Calu3 (cell line): ENCODE results near the gene IFIT5. TPM values are rescaled to one million over a fixed set of nuclear protein-coding genes. Genes with fewer than 3 reads are reported as not detected.

Source experiments
- Bru-seq: library from RNA; stranded (reverse); fragments of 400-500 nt; gene quantifications from one replicate; lab custom pipeline; 2021; lab: Mats Ljungman, UMichigan
- BruChase-seq, 2 experiments: library from RNA; stranded (reverse); fragments of 400-500 nt; gene quantifications; one replicate each; lab custom pipeline; 2021; lab: Mats Ljungman, UMichigan
- BruUV-seq: library from RNA; stranded (reverse); fragments of 400-500 nt; replicated peaks from 2 replicates; lab custom pipeline; 2021; lab: Mats Ljungman, UMichigan
- CTCF ChIA-PET: fragments of 300-600 bp; sonication (Branson Sonifier 250); formaldehyde crosslinking; loops from one replicate; lab custom pipeline; 2022; ENCODE audit warnings: antibody characterized with exemption; lab: Charles Lee
- DNase-seq: peaks from one replicate; pipeline ENCODE4 v3.0.0; 2022
- H3K27ac Mint-ChIP-seq: one replicate; pipeline ENCODE4 v1.8.0; 2022; ENCODE audit warnings: mixed read lengths; ENCODE audit not compliant: unreplicated experiment
- H3K27me3 Mint-ChIP-seq: one replicate; pipeline ENCODE4 v1.8.0; 2022; ENCODE audit warnings: mixed read lengths; ENCODE audit not compliant: unreplicated experiment
- H3K36me3 Mint-ChIP-seq: one replicate; pipeline ENCODE4 v1.8.0; 2022; ENCODE audit warnings: mild to moderate bottlenecking, moderate library complexity, mixed read lengths; ENCODE audit not compliant: insufficient read depth, unreplicated experiment
- H3K4me1 Mint-ChIP-seq: one replicate; pipeline ENCODE4 v1.8.0; 2022; ENCODE audit warnings: mild to moderate bottlenecking, low read depth, mixed read lengths; ENCODE audit not compliant: unreplicated experiment
- H3K4me3 Mint-ChIP-seq: one replicate; pipeline ENCODE4 v1.8.0; 2022; ENCODE audit warnings: mild to moderate bottlenecking, low read depth, moderate library complexity, mixed read lengths; ENCODE audit not compliant: unreplicated experiment
- H3K9me3 Mint-ChIP-seq: one replicate; pipeline ENCODE4 v1.8.0; 2022; ENCODE audit warnings: low read depth, mixed read lengths; ENCODE audit not compliant: unreplicated experiment
- CTCF ChIP-seq: fragments of 200-600 bp; IDR thresholded peaks from one replicate; pipeline ENCODE4 v1.8.0; 2022; ENCODE audit warnings: antibody characterized with exemption; ENCODE audit not compliant: unreplicated experiment
- intact Hi-C: fragments of 100-400 bp; cut with micrococcal nuclease; formaldehyde crosslinking; loops from one replicate; pipeline ENCODE4 v1.10.0; 2022; ENCODE audit not compliant: unreplicated experiment
- long read RNA-seq: library from polyadenylated mRNA; stranded (forward); transcript quantifications from one replicate; pipeline ENCODE4 v2.0.0, GENCODE V29; 2022
- total RNA-seq: library from RNA; stranded (reverse); gene quantifications from 2 replicates; pipeline ENCODE4 v1.2.3, GENCODE V29; 2022

IFIT5 gene
- total RNA-seq (13.8 and 23.5 TPM in 2 replicates), Bru-seq, nascent RNA (percentile 90 among the genes with signal in this experiment), BruChase-seq, experiment 1, labeled RNA remaining after a 6-hour chase (percentile 79 among the genes with signal in this experiment), BruChase-seq, experiment 2, labeled RNA remaining after a 2-hour chase (percentile 95 among the genes with signal in this experiment)
- long read RNA-seq, full-length matches to known transcripts = 53 of 64 reads
- long read RNA-seq, partial matches to known transcripts = 0 of 64 reads
- long read RNA-seq, other reads (novel, unspliced or antisense) = 11 of 64 reads

- Mint-ChIP-seq H3K9me3 (no peaks in the 10 kb centered on the region), H3K4me3 (peak within 1 kb of the TSS; percentile 95), H3K27ac (peak within 1 kb of the TSS; percentile 89), H3K36me3 (peaks cover 26% of the 10 kb centered on the region), H3K4me1 (peaks cover 18% of the 10 kb centered on the region), H3K27me3 (no peaks in the 10 kb centered on the region)
- intact Hi-C loops = no loop called here
- DNase-seq = peak; percentile 58
- CTCF ChIA-PET = interaction anchor here (0.6 to 1.4 kb wide), 4 partner anchors 22 to 162 kb away, joined by 3 to 6 read pairs (median 4); partner anchors contain the start of genes IFIT1 and LIPA
- TSS peak; percentile 91 for BruUV-seq
- no peak for TF ChIP-seq CTCF
Observed at GRCh38 chr10:89414146-89414878, at the start of gene IFIT5. TSS of gene IFIT5 (plus strand) at chr10:89414568. CDS start at chr10:89414799, 231 bp downstream.

GRCh38 chr10:89367529-89367928 lies 46.8 kb upstream of the IFIT5 start:
- BruUV-seq = no TSS peak
- Mint-ChIP-seq H3K4me1 (peaks cover 14% of the 10 kb centered on the region), H3K4me3 (no peak overlapping the region), H3K27ac (no peak overlapping the region), H3K36me3 (no peaks in the 10 kb centered on the region), H3K9me3 (no peaks in the 10 kb centered on the region), H3K27me3 (no peaks in the 10 kb centered on the region)
- no peak for TF ChIP-seq CTCF
- intact Hi-C loops = no loop called here
- CTCF ChIA-PET = no interaction called here
- no peak for DNase-seq

GRCh38 chr10:89368129-89368528 lies 46.2 kb upstream of the IFIT5 start:
- CTCF ChIA-PET = interaction anchor here (0.8 kb wide), 1 partner anchor 16 kb away, joined by 3 read pairs; no protein-coding TSS in a partner anchor
- no peaks in the 10 kb centered on the region for H3K36me3 Mint-ChIP-seq
- intact Hi-C loops = no loop called here

More at GRCh38 chr10:89368129-89368528, 46.2 kb upstream of the IFIT5 start:
- DNase-seq = no peak
- H3K4me1 Mint-ChIP-seq = peaks cover 14% of the 10 kb centered on the region
- H3K27ac Mint-ChIP-seq = no peak overlapping the region
- no peak overlapping the region for H3K4me3 Mint-ChIP-seq
- no peak for TF ChIP-seq CTCF
- no peaks in the 10 kb centered on the region for H3K9me3 Mint-ChIP-seq
- no peaks in the 10 kb centered on the region for H3K27me3 Mint-ChIP-seq
- no TSS peak for BruUV-seq
